GM21390 (cell line): ENCODE results near the gene FREY1.

Experiments
- ATAC-seq: cut with Tn5 transposase; IDR thresholded peaks from one replicate; pipeline ENCODE4 v1.9.1; 2021; ENCODE audit not compliant: unreplicated experiment

FREY1 gene

DNA sequence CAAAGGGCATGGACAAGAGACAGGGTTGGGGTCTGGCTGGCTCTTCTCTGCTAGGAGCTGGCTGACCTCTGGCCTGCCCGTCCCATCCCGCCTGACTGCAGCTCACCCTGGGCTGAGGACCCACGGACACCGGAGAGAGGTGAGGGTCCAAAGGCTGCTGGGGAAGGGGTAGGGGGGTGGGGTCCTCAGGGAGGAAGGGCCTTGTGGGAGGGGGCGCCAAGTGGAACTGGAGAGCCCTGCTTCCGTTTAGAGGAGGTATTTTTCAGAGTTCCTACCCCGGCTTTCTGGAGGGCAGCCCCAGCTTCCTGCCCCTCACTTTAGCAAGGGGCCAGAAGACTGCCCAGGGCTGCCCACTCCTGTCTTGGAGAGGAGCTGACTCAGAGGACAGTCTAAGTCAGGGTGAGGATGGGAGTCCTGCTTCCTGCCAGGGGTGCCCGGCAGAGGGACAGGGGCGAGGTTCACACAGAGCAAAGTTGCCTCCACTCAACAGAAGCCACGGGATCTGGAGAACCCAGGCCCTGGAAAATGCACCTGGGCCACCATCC lies 22.5 kb upstream of the FREY1 start:
- ATAC-seq = peak; percentile 20

DNA sequence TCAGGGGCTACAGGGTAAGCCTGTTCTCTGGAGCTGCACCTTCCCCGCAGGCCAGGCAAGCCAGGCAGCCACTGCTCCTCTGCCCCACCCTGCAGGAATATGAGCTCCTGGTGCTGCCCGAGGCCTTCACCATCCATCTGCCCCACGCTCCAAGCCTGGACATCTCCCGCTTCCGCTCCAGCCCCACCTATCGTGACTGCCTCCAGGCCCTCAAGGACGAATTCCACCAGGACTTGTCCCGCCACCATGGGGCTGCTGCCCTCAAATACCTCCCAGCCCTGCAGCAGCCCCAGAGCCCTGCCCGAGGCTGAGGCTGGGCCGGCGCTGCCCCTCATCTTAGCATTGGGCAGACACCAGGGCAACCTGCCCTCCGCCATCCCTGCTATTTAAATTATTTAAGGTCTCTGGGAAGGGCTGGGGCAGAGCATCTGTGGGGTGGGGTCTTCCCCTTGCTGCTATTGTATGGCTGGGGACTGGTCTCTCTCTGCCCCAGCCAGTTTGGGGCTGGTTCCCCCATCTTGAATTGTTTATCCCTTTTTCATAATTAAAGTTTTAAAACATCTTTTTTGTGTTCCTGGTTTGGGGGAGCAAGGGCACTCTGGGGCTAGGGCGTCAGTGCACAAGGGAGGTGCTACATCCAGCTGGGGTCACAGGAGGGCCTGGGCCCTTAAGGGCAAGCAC lies 21.6 kb upstream of the FREY1 start:
- ATAC-seq = no peak

DNA sequence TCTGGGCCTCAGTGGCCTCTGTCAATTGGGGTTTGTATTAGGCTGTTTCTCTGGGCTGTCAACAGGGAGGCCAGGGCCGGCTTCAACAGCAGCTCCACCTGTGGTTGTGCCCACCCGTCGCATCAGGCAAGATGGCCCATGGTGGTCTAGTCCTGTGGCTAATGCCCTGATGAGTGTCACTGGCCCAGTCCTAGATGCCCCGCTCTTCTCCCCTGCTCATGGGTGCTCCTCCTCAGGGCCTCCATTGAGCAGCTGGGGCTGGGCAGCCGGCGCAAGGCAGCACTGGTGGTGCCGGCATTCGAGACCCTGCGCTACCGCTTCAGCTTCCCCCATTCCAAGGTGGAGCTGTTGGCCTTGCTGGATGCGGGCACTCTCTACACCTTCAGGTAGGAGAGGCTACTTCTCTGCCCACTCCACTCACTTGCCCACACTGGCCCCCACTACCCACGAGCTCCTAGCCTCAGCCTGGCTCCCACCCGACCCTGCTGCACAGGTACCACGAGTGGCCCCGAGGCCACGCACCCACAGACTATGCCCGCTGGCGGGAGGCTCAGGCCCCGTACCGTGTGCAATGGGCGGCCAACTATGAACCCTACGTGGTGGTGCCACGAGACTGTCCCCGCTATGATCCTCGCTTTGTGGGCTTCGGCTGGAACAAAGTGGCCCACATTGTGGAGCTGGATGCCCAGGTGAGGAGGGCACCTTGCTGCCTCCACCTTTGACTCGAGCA lies 20.8 kb upstream of the FREY1 start:
- ATAC-seq = no peak

DNA sequence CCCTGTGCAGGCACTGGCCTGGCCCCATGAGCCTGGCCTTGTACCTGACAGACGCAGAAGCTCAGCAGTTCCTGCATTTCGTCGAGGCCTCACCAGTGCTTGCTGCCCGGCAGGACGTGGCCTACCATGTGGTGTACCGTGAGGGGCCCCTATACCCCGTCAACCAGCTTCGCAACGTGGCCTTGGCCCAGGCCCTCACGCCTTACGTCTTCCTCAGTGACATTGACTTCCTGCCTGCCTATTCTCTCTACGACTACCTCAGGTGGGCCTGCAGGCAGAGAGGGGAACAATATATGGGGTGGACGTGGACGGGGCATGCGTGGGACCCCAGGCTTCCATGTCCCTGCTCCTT lies 20.2 kb upstream of the FREY1 start:
- ATAC-seq = no peak

DNA sequence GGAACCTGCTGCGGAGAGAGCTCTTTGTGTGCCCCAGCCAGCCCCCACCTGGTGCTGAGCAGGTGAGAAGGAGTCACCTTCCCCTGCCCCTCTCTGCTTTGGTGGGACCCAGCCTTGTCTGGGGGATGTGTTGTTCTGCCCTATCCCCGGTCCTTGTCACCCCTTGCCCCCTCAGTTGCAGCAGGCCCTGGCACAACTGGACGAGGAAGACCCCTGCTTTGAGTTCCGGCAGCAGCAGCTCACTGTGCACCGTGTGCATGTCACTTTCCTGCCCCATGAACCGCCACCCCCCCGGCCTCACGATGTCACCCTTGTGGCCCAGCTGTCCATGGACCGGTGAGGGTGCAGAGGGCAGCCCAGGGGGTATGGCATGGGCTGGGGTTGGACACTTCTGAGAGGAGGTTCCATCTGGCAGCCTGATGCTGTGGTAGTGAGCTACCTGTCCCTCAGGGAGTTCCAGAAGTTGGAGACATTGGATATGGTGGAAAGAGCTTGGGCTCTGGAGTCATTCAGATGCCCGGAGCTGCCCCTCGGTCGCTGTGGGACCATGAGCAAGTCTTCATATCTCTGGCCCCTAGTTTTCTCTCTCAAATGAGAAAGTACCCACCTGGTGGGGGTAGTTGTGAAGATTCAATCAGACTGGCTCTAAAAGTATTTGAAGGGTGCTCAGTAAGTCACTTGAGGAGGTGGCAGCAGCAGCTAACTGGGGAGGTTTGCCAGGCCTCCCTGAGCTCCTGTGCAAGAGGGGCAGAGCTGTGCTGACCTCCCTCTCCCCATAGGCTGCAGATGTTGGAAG lies 19.7 kb upstream of the FREY1 start:
- no peak for ATAC-seq

DNA sequence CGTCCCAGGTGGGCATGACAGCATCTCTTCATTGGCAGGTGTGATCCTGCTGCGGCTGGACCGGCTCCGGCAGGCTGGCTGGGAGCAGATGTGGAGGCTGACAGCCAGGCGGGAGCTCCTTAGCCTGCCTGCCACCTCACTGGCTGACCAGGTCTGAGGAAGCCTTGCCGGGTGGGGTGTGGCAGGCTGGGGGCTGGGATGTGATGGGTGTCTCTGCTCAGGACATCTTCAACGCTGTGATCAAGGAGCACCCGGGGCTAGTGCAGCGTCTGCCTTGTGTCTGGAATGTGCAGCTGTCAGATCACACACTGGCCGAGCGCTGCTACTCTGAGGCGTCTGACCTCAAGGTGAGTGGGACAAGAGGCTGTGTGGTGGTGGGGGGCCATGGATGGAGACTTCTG lies 18.9 kb upstream of the FREY1 start:
- ATAC-seq = no peak

DNA sequence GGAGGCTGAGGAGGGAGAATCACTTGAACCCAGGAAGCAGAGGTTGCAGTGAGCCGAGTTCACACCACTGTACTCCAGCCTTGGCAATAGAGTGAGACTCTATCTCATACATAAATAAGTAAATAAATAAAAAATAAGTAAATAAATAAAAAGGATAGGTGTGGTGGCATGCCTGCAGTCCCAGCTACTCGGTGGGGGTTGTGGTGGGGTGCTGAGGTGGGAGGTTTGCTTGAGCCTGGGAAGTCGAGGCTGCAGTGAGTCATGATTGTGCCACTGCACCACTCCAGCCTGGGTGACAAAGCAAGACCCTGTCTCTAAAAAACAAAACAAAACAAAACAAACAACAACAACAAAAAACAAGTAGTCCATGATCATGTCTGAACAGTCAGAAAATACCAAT lies 18.5 kb upstream of the FREY1 start:
- no peak for ATAC-seq

DNA sequence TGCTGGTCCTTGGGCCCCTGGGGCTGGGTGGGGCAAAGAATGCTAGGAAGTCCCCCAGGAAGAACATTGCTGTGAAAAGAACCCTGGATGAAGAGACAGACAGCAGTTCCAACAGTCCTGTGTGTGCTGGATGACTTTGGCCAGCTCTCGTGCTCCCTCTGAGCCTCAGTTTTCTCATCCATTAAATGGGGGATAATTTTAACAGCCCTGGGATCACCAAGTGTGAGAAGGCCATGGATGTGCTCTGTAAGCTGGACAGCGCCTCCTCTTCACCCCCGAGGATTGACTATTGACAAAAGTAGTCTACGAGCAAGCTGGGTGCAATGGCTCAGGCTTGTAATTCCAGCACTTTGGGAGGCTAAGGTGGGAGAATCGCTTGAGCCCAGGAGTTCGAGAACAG lies 17.9 kb upstream of the FREY1 start:
- ATAC-seq = no peak

DNA sequence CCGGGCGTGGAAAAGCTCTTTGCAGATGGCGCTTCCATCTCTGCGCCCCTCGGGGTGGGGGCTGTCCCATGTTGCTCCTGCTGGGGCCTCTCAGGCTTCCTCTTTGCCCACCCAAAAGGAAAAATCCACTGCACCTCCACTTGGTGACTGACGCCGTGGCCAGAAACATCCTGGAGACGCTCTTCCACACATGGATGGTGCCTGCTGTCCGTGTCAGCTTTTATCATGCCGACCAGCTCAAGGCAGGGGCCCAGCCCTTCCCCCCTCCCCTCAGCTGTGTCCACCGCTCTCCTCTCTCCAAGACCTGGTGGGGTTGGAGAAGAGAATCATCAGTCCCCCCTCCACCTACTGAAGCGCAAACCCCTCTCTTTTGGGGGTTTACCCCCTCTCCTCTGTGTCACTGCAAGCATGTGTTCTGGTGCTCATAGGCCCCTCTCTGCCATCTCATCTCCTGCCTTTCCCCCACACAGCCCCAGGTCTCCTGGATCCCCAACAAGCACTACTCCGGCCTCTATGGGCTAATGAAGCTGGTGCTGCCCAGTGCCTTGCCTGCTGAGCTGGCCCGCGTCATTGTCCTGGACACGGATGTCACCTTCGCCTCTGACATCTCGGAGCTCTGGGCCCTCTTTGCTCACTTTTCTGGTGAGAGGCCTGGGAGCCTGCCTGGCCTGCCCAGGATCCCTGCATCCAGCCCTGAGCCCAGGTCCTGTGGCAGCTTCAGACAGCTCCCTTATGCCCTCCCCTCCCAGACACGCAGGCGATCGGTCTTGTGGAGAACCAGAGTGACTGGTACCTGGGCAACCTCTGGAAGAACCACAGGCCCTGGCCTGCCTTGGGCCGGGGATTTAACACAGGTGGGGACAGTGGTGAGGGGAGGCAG lies 17.2 kb upstream of the FREY1 start:
- no peak for ATAC-seq

DNA sequence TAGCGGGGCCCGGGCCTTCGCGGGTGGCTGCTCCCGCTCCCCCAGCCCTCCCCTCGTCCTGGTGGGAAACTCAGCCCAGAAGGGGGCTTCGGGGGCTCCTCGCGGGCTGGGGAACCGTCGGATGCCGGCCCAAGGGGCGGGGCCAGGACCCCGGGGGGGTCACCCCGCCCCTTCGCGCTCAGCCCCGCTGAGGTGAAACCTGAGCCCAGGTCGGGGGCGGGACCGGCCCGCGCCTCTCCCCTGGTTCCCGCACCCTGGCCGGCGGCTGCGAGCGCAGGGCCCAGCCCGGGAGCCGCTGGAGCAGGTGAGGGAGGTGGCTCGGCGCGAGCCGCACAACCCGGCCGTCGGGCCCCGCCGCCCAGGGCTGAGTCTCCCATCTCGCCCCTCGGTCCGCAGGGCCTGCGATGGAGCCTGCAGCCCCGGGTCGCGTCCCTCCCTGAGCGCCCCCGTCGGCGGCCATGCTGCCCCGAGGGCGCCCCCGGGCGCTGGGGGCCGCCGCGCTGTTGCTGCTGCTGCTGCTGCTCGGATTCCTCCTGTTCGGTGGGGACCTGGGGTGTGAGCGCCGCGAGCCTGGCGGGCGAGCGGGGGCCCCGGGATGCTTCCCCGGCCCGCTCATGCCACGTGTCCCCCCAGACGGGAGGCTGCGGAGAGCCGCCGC lies 15.5 kb upstream of the FREY1 start, which contains the start of gene LARGE2:
LARGE2 (plus strand) TSS at position 232 of the 658 bp plus-strand sequence; CDS start at position 459, 227 bp downstream.
- no peak for ATAC-seq

DNA sequence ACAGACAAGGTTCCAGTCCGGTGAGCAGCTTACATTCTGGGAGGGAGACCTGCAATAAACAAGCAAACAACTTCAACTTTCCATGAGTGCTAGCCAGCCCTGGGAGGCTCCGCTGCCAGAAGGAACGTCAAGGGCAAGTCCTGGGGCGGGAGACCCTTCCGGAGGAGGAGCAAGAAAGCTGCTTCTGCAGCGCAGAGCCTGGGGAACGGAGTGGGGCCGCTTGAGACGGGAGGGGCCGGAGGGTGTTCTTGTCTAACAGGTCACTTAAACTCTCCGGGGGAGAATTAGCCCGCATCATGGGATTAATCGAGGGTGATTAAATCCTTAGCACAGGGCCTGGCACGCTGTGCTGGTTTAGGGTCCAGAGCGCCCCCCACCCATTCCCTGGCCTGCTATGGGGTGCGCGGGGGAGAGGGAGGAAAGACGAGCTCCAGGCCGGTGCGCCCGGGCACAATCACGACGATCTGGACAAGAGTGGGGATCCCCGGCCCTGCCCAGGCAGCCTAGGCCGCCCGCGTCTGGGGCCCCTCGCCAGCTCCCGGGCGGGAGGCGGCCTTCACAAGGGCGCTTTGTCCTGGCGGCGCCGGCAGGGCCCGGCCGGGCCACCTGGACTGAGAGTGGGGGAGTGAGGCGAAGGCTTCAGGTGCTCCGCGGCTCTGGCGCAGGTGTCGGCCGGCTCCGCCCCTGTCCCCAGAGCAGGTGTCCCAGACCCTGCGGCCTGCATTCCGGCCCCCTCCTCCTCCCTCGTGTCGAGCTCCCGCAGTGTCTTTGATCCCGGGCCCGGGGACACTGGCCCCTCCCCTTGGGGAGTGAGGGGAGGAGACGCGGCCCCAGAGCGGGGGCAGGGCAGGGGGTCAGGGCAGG lies 14.7 kb upstream of the FREY1 start:
- no peak for ATAC-seq

DNA sequence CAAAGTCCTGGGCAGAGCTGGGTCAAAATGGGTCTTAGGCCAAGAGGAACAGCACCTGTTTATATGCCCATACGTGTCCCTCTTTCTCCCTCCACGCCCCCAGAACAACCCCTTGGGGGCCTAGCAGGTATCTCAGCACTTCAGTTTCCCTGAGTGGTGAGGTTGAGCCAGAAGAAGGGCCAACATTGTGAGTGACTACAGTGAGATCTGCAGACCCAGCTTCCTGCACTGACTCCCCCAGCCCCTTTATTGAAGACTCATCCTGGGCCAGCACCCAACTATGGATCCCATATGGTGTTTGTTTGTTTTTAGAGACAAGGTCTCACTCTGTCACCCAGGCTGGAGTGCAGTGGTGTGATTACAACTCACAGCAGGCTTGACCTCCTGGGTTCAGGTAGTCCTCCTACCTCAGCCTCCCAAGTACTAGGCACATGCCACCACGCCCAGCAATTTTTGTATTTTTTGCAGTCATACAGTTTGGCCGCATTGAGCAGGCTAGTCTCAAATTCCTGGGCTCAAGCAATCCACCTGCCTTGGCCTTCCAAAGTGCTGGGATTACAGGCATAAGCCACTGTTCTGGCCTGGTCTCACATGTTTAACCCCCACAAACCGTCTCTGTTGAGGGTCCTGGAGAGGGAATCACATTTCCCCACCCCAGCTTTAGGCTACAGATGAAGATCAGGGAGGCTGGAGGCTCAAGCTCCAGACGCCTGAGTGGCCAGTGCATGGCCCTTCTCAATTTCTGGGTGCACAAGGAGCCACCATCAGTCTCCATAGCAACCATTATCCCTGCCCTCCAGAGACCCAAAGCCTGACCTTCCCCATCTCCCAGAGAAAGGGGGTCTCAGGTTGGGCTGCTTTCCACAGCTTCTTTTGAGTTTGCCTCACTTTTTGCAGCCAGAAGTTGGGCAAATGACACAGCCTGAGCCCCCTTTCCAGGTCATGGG lies 13.7 kb upstream of the FREY1 start:
- ATAC-seq = no peak

DNA sequence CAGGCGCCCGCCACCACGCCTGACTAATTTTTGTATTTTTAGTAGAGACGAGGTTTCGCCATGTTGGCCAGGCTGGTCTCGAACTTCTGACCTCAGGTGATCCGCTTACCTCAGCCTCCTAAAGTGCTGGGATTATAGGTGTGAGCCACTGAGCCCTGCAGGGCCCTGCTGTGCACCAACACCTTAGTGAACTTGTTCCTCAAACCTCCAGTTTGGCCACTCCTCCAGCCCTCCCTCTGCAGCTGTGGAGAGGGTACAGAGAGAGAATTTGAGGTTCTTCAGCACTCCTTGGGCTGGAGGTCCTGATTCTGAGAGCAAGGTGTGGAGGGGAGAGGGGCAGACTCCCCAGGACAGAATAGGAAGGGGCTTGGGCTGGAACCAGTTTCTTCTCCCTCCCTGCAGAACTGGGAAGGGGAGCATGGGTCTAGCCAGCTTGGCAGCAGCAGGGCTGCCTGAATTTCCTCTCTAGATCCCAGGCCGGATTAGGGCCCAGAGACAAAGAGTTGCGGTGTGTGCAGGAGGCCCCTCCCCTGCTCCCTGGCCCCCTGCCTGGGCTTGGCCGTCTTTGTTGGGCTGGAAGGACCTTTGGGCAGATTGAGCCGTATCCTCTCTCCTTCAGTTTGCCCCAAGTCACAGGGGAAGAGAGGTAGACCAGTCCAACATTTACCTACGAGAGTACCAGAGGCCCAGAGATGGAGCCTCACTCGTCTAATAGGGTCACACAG lies 12.9 kb upstream of the FREY1 start:
- ATAC-seq = no peak

DNA sequence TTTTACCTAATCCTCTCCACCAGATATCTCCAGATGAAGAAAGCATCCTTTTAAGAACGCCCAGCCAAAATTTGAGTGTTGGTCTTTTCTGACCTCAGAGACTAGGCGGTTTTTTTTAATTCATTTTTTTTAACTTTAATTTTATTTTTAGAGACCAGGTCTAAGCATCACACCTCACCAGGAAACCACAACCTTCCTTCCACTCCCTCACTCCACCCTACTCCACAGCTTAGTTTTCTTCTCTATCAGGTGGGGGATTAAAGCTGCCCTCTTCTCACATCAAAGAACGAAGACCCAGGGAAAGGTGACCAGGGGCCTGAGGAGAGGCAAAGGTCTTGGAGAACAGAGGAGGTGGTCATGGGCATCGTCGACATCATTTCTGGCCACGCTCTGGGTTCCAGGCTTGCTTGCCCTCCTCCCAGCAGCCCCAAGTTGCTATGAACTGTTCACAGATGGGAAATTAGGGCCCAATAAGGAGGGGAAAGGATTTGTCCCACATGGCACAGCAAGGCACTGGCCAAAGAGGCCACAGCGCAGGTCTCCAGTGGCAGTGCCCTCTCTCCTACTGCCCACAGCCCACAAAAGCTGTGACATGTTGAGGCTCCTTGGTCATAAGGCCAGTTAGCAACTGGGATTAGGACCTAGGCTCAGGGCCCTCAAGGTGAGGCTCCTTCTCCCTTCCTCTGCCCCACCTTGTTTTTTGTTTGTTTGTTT lies 12.0 kb upstream of the FREY1 start:
- no peak for ATAC-seq

DNA sequence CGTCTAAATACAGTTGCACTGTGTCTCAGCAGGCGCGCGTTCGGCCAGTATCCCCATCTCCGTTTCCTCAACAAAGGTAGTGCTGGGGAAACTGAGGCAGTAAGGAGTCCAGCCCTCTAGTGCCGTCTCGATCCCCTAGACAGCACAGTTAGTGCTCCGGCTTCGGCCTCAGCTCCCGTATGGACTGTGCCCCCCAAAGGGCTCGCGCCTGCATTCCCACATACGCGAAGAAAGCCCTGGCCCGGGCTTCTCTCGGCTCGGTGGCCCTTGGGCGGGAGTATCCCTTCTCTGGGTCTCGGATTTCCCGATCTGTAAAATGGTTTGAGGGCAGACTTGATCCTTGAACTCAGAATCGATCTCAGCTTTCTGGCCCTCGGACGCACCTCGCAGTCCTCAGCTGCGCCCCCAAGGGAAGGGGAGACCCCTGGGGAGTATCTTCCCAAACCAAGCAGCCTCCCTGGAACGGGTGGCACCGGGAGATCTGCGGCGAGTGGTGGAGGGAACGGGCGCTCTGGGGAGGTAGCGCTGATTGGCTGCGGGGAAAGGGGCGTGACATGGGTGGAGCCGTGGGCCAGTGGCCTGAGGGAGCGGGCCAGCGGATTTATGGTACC lies 11.4 kb upstream of the FREY1 start:
- ATAC-seq = peak; percentile 38

DNA sequence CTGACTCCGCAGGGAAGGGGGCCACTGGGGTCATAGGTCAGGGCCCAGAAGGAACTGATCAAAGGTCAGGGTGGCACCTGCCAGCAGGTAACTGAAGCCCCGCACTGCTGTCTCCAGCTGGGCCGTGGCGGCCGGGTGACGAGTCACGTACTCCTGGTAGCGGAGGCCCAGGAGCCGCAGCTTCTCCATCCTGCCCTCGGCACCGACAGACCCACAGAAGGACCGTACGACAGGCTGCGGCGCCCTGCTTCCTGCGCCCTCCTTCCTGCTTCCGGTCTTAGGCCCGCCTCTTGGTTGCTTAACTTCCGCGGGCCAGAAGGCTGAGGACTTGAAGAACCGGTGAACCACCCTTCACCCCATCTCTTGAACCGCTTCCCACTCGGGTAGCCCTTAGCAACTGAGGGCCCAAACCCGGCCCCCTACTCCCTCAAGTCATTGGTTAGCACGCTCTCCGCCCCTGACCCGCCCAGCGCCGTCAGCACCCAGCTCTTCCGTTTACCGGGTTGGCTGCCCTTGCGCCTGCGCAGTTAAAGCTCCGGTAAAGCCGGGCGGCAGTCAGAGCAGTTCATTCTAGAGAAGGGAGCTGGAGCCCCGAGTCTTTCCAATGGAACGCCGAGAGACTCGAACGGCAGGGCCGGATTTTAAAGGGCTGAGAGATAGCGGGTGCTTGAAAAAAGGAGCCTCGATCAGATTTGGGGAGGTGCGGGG lies 10.7 kb upstream of the FREY1 start, which contains the start of gene PEX16:
PEX16 (minus strand) TSS at position 255 of the 708 bp plus-strand sequence; CDS start at position 189, 66 bp downstream.
- ATAC-seq = peak; percentile 87
